ENCODE results near the gene DIPK1B.
A peak's percentile ranks its signal among the peaks of the same experiment; 100 is the strongest.

The DIPK1B gene

DNA sequence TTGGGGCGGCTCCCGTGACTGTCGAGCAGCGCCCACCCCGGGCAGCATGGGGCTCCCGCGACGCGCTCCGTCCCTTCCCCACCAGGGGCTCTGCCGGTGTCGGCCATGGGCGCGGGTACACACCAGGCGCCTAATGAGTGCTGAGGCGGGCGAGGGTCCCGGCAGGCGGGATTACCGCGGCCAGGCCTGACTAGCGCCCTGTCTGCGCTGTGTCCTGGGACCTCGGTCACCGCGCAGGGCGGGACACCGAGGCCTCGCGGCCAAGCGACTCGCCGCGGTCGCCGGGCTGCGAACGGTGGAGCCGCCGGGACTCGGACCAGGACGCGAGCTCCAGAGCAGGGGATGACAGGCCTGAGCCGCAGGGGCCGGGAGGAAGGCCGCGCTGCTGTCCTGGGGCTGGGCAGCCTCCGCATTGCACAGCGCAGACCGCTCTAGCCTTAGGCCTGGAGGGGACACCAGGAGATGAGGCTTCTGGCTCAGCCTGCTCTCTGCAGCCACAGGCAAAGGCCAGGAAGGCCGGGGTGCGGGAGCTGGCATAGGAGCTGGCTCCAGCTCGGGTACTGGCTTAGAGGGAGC, 16.3 kb downstream of the DIPK1B start:
- ChIA-PET POLR2A (ENCODE audit: low non-redundant PET) (interaction anchor here (0.6 to 1.0 kb wide), 6 partner anchors 13 to 63 kb away, joined by 3 to 4 read pairs (median 3); no protein-coding TSS in a partner anchor), CTCF (interaction anchor here (0.7 to 4.8 kb wide), 8 partner anchors 31 to 290 kb away, joined by 3 to 29 read pairs (median 4); no protein-coding TSS in a partner anchor)
- no peak for TF ChIP-seq CTCF (conservative IDR thresholded peaks at IDR 0.05; ENCODE audit: low read depth)
- peak overlapping the region; percentile 93 for H3K27ac ChIP-seq
- DNase-seq (ENCODE audit: low spot score): no peak

DNA sequence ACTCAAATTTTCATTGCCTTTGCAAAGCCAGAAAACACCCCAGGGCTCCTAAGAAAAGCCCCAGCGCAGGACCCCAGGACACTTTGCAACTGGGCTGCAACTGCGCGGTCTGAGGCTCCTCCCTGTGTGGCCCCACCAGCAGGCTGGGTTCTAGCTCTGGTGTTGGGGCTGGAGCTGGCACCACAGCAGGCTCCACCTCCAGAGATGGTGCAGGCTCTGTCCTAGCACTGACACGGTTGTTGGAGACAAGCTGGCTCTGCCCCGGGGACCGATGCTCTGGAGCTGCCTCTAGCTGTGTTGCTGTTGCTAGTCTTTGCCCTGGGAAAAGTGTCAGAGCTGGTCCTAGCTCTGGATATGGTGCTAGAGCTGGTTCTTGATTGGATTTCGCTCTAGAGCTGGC, 16.8 kb downstream of the DIPK1B start:
- CTCF ChIA-PET: interaction anchor here (0.6 to 4.8 kb wide), 8 partner anchors 31 to 329 kb away, joined by 3 to 29 read pairs (median 4); partner anchors contain the start of gene SNAPC4
- POLR2A ChIA-PET (ENCODE audit: low non-redundant PET): interaction anchor here (1.0 kb wide), 1 partner anchor 41 kb away, joined by 3 read pairs; no protein-coding TSS in a partner anchor
- DNase-seq (ENCODE audit: low spot score): no peak
- TF ChIP-seq CTCF (conservative IDR thresholded peaks at IDR 0.05; ENCODE audit: low read depth): no peak
- peak overlapping the region; percentile 93 for H3K27ac ChIP-seq

DNA sequence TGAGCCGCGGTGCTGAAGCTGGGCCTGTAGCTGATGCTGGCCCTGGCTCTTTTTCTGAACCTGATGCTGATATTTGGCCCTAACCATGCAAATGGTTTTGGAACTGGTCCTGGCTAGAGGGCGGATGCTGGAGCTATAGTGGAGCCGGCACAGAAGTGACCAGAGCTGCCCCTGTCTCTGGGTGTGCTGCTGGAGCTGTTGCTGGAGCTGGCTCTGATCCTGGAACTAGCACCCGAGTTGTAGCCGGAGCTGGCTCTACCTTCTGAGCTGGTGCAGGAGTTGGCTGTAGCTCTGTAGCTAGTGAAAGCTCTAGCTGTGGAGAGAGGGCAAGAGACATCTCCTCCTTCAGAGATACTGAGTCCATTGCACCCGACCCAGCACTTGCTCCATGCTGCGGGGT, 17.6 kb downstream of the DIPK1B start:
- H3K27ac ChIP-seq: peak overlapping the region; percentile 93
- DNase-seq (ENCODE audit: low spot score): no peak
- ChIA-PET POLR2A (ENCODE audit: low non-redundant PET) (no interaction called here), CTCF (interaction anchor here (0.7 to 4.8 kb wide), 8 partner anchors 10 to 242 kb away, joined by 3 to 29 read pairs (median 4); no protein-coding TSS in a partner anchor)
- no peak for TF ChIP-seq CTCF (conservative IDR thresholded peaks at IDR 0.05; ENCODE audit: low read depth)

- ChIA-PET POLR2A (ENCODE audit: low non-redundant PET) (interaction anchor here (0.6 kb wide), 1 partner anchor 108 kb away, joined by 3 read pairs; no protein-coding TSS in a partner anchor), CTCF (interaction anchor here (1.5 kb wide), 1 partner anchor 61 kb away, joined by 5 read pairs; no protein-coding TSS in a partner anchor)
- TF ChIP-seq CTCF (conservative IDR thresholded peaks at IDR 0.05; ENCODE audit: low read depth): no peak
- H3K27ac ChIP-seq: peak overlapping the region; percentile 8
- DNase-seq (ENCODE audit: low spot score): no peak
These were observed 20.2 kb downstream of the DIPK1B start for GRCh38 chr9:136732444-136733178.

DNA sequence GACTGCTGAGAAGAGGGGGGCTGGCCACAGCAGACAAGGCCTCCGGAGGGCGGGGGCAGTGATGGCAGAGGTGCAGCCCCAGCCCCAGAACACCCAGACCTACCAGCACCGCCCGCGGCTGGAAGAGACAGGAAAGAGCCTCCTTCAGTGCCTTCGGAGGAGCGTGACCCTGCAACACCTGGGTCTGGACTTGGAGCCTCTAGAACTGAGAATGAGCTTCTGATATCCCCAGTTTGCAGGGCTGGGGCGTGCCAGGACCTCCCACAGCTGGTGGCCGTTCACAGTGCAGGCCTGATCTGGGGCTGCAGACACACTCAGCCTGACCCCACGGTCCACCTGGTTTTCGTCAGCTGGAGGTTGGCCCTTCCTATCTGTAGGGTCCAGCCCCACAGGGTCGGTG, 21.2 kb downstream of the DIPK1B start:
- CTCF ChIA-PET: interaction anchor here (0.6 to 1.5 kb wide), 2 partner anchors 62 to 150 kb away, joined by 3 to 5 read pairs; no protein-coding TSS in a partner anchor
- DNase-seq (ENCODE audit: low spot score): no peak
- POLR2A ChIA-PET (ENCODE audit: low non-redundant PET): interaction anchor here (0.5 kb wide), 1 partner anchor 783 kb away, joined by 3 read pairs; no protein-coding TSS in a partner anchor
- H3K27ac ChIP-seq: no peak overlapping the region
- TF ChIP-seq CTCF (conservative IDR thresholded peaks at IDR 0.05; ENCODE audit: low read depth): no peak

GRCh38 chr9:136734837-136735496, 22.6 kb downstream of the DIPK1B start:
- ChIA-PET CTCF (interaction anchor here (0.5 to 0.7 kb wide), 2 partner anchors 37 to 73 kb away, joined by 3 read pairs; no protein-coding TSS in a partner anchor), POLR2A (ENCODE audit: low non-redundant PET) (no interaction called here)
- no peak for TF ChIP-seq CTCF (conservative IDR thresholded peaks at IDR 0.05; ENCODE audit: low read depth)
- no peak overlapping the region for H3K27ac ChIP-seq
- no peak for DNase-seq (ENCODE audit: low spot score)

Measured in RWPE1 (cell line).